Measurements from ENCODE around the gene SLC6A13. TPM values are rescaled to one million over a fixed set of nuclear protein-coding genes. Genes with fewer than 3 reads are reported as not detected.
"Not testable (repeated sequence)": the region's sequence is repeated elsewhere in the genome, so short reads cannot be mapped to it uniquely, and the experiment has no call there.

SLC6A13 gene
- total RNA-seq, 1 experiment from 2014 or later: 0.12 TPM

DNA sequence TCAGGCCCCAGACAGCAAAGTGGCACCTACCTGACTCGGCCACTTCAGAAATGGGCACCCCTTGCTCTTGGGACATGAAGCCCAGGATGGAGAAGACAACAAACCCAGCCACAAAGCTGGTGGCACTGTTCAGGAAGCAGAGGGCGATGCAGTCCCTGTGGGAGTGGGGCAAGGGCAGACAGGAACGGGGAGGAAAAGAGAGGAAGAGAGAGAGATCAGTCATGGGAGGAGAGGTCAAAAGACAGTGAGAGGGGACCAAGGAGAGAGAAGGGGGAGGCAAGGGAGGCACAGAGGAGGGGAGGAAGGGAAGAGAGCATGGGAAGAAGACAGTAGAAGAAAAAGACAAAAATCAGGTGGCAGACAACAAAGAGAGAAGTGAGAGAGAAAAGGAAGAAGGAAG, 65.3 kb downstream of the SLC6A13 start:
- no peaks in the 10 kb centered on the region for H3K27me3 ChIP-seq
- H3K36me3 ChIP-seq: no peaks in the 10 kb centered on the region
- DNase-seq: no peak
- H3K4me3 ChIP-seq: no peak overlapping the region
- no peaks in the 10 kb centered on the region for H3K9me3 ChIP-seq (replicated peaks)
- no peaks in the 10 kb centered on the region for H3K4me1 ChIP-seq
- no peak overlapping the region for H3K27ac ChIP-seq

GRCh38 chr12:196436-196835, 66.2 kb downstream of the SLC6A13 start:
- H3K9me3 ChIP-seq (replicated peaks): no peaks in the 10 kb centered on the region
- no peaks in the 10 kb centered on the region for H3K36me3 ChIP-seq
- no peaks in the 10 kb centered on the region for H3K27me3 ChIP-seq
- DNase-seq: no peak
- no peak overlapping the region for H3K4me3 ChIP-seq
- no peak overlapping the region for H3K27ac ChIP-seq
- H3K4me1 ChIP-seq: no peaks in the 10 kb centered on the region

DNA sequence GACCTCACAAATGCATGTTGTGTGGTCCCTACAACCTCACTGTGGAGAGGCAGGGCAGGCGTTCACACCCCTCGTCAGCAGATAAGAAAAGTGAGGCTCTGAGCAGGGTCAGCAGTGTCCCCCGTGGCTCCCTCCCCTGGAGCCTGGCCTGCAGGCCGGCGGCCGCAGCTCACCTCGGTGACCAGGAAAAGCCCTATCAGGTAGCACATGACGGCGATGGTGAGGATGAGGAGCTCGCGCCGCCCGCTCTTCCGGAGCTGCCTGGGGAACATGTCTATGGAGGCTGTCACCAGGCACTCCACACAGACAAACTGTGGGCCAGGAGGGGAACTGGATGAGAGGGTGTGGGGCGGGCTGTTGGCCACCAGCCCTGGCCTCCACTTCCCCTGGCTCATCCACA, 66.7 kb downstream of the SLC6A13 start:
- Histone ChIP-seq H3K36me3 (no peaks in the 10 kb centered on the region), H3K27me3 (no peaks in the 10 kb centered on the region), H3K4me3 (no peak overlapping the region), H3K27ac (no peak overlapping the region), H3K4me1 (no peaks in the 10 kb centered on the region), H3K9me3 (replicated peaks) (no peaks in the 10 kb centered on the region)
- DNase-seq: no peak

GRCh38 chr12:195156-195555, 67.5 kb downstream of the SLC6A13 start:
- no peaks in the 10 kb centered on the region for H3K27me3 ChIP-seq
- H3K36me3 ChIP-seq: no peaks in the 10 kb centered on the region
- DNase-seq: no peak
- H3K4me3 ChIP-seq: no peak overlapping the region
- no peak overlapping the region for H3K27ac ChIP-seq
- no peaks in the 10 kb centered on the region for H3K9me3 ChIP-seq (replicated peaks)
- H3K4me1 ChIP-seq: no peaks in the 10 kb centered on the region

GRCh38 chr12:194276-194675, 68.4 kb downstream of the SLC6A13 start:
- H3K36me3 ChIP-seq: no peaks in the 10 kb centered on the region
- H3K4me3 ChIP-seq: no peak overlapping the region
- H3K9me3 ChIP-seq (replicated peaks): no peaks in the 10 kb centered on the region
- no peak for DNase-seq
- no peak overlapping the region for H3K27ac ChIP-seq
- no peaks in the 10 kb centered on the region for H3K27me3 ChIP-seq
- H3K4me1 ChIP-seq: no peaks in the 10 kb centered on the region

- Histone ChIP-seq H3K4me1 (no peaks in the 10 kb centered on the region), H3K36me3 (no peaks in the 10 kb centered on the region), H3K27ac (no peak overlapping the region), H3K4me3 (no peak overlapping the region), H3K27me3 (no peaks in the 10 kb centered on the region), H3K9me3 (replicated peaks) (no peaks in the 10 kb centered on the region)
- no peak for DNase-seq
Measured at GRCh38 chr12:193261-193660, 69.4 kb downstream of the SLC6A13 start.

- DNase-seq: no peak
- Histone ChIP-seq H3K9me3 (replicated peaks) (no peaks in the 10 kb centered on the region), H3K27ac (no peak overlapping the region), H3K4me1 (no peaks in the 10 kb centered on the region), H3K36me3 (no peaks in the 10 kb centered on the region), H3K27me3 (no peaks in the 10 kb centered on the region), H3K4me3 (no peak overlapping the region)
Measured at GRCh38 chr12:191541-191940, 71.1 kb downstream of the SLC6A13 start.

DNA sequence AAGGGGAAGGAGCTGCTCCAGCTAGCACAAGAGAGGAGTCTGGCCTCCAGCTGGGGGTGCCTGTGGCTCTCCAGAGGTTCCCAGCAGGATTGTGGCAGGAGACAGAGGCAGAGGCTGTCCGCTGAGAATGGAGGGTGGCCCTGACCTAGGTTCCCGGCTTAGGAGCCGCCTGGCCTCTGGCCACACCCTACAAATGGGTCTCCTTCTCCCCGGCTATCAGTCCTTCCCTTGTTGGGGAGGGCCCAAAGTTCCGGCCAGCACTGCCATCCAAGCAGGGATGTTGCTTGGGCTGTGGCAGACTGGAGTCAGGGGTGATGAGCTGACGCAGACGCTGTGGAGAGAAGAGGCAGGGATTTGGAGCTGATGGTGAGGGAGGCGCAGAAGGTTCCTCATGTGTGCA, 71.8 kb downstream of the SLC6A13 start:
- Histone ChIP-seq H3K4me3 (no peak overlapping the region), H3K36me3 (no peaks in the 10 kb centered on the region), H3K27ac (no peak overlapping the region), H3K4me1 (no peaks in the 10 kb centered on the region), H3K27me3 (no peaks in the 10 kb centered on the region), H3K9me3 (replicated peaks) (no peaks in the 10 kb centered on the region)
- DNase-seq: no peak

GRCh38 chr12:189622-189962, 73.0 kb downstream of the SLC6A13 start:
- no peaks in the 10 kb centered on the region for H3K27me3 ChIP-seq
- no peaks in the 10 kb centered on the region for H3K36me3 ChIP-seq

DNA sequence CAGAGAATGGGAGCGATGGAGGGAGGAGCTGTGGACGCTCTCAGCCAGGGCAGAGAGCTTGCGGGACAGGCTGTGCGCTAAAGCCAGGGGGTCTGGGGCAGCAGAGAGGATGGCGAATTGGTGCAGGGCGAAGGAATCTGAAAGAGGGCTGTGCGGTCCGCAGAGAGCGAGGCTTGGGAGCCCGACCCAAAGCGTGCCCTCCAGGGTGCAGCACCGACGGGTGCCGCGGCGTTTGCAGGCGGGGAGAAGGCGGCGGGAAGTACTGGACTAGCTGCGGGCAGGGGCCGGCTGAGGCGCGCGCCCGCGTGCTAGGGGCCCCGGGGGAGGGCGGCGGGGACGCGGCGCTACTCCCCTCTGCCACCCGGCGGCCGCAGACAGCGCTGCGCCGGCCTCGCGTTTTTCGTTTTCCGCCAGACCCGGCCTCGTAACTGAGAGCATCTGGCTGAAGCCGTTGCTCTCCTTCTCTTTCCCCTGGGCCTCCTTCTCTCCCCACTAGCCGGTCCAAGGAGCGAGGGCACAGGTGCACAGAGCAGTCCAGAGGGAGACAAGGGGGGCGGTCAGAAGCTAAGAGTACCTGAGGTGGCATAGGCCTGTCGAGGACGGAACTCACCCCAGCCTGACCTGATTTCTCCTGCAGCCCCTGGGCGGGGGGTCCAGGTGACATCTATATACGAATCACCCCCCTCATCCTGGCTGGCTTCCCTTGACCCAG, 73.6 kb downstream of the SLC6A13 start:
- no peak for DNase-seq
- H3K4me3 ChIP-seq: no peak overlapping the region

More at GRCh38 chr12:189622-189962, 73.0 kb downstream of the SLC6A13 start:
- Histone ChIP-seq H3K27ac (no peak overlapping the region), H3K4me3 (no peak overlapping the region), H3K9me3 (replicated peaks) (no peaks in the 10 kb centered on the region), H3K4me1 (no peaks in the 10 kb centered on the region)
- DNase-seq: no peak

GRCh38 chr12:187986-188909, 74.4 kb downstream of the SLC6A13 start:
- not testable (repeated sequence) for H3K4me3 ChIP-seq, DNase-seq

More for the DNA sequence above, 73.6 kb downstream of the SLC6A13 start:
- no peak overlapping the region for H3K27ac ChIP-seq
- no peaks in the 10 kb centered on the region for H3K9me3 ChIP-seq (replicated peaks)
- H3K4me1 ChIP-seq: no peaks in the 10 kb centered on the region
- no peaks in the 10 kb centered on the region for H3K27me3 ChIP-seq
- H3K36me3 ChIP-seq: no peaks in the 10 kb centered on the region

GRCh38 chr12:186006-186625, 76.5 kb downstream of the SLC6A13 start:
- H3K9me3 ChIP-seq (replicated peaks): no peaks in the 10 kb centered on the region

More at GRCh38 chr12:187986-188909, 74.4 kb downstream of the SLC6A13 start:
- not testable (repeated sequence) for H3K27ac ChIP-seq; H3K4me1 ChIP-seq; H3K36me3 ChIP-seq; H3K27me3 ChIP-seq; H3K9me3 ChIP-seq (replicated peaks)

GRCh38 chr12:185576-185955, 77.1 kb downstream of the SLC6A13 start:
- no peaks in the 10 kb centered on the region for H3K4me1 ChIP-seq
- no peaks in the 10 kb centered on the region for H3K27me3 ChIP-seq
- H3K27ac ChIP-seq: no peak overlapping the region
- H3K4me3 ChIP-seq: no peak overlapping the region
- no peak for DNase-seq
- H3K9me3 ChIP-seq (replicated peaks): no peaks in the 10 kb centered on the region
- no peaks in the 10 kb centered on the region for H3K36me3 ChIP-seq

More at GRCh38 chr12:186006-186625, 76.5 kb downstream of the SLC6A13 start:
- Histone ChIP-seq H3K4me1 (no peaks in the 10 kb centered on the region), H3K4me3 (no peak overlapping the region), H3K27ac (no peak overlapping the region), H3K27me3 (no peaks in the 10 kb centered on the region), H3K36me3 (no peaks in the 10 kb centered on the region)
- DNase-seq: no peak

DNA sequence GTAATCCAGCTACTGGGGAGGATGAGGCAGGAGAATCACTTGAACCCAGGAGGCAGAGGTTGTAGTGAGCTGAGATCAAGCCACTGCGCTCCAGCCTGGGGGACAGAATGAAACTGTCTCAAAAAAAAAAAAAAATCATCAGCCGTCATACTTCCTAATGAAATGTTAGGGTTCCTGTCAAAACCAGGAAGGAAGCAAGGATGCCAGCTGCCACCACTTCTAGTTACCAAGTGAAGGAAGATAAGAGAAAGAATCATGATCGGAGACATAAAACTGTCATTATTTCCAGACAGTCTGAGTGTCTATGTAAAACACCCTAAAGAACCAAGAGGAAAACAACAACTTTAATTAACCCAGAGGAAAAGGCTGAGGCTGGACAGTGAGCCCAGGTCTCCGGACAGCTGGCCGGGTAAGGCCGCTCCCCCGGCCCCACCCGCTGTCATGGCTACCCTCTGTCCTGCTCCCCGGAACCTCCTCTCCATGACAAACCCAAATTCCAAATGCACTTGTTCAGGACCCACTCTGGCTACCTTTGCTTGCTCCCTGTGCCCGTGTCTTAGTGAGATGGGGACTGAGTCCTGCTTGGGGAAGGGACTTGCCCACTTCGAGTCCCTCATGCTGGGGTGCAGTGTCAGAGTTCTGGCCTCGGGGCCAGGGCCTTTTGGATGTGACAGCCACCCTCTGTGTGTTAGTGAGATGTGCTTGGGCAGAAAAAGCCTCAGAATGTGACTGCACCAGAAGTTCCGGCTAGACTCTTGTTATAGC, 77.6 kb downstream of the SLC6A13 start:
- no peak for DNase-seq
- no peaks in the 10 kb centered on the region for H3K9me3 ChIP-seq (replicated peaks)
- H3K27ac ChIP-seq: no peak overlapping the region
- H3K36me3 ChIP-seq: no peaks in the 10 kb centered on the region
- no peaks in the 10 kb centered on the region for H3K4me1 ChIP-seq
- H3K27me3 ChIP-seq: no peaks in the 10 kb centered on the region
- no peak overlapping the region for H3K4me3 ChIP-seq
